DOHH2 (cell line): ENCODE results near the gene HMX3.

Source experiments
- H3F3A ChIP-seq: fragments of 200-600 bp; sonication (generic), shearing (Covaris generic); 2 replicates; pipeline ENCODE4 v1.6.0; 2016; ENCODE audit warnings: antibody characterized with exemption, mild to moderate bottlenecking; ENCODE audit not compliant: control insufficient read depth, insufficient read depth
- H3K27ac ChIP-seq: fragments of 200-600 bp; sonication (generic); 2 replicates; pipeline ENCODE4 v1.5.1; 2014; ENCODE audit warnings: low read depth, mild to moderate bottlenecking, low read length, moderate library complexity
- H3K27me3 ChIP-seq: fragments of 200-600 bp; sonication (generic); 2 replicates; pipeline ENCODE4 v1.6.1; 2014; ENCODE audit warnings: mild to moderate bottlenecking, low read length, mixed read lengths; ENCODE audit not compliant: control insufficient read depth
- H3K36me3 ChIP-seq: fragments of 200-600 bp; sonication (generic); 2 replicates; pipeline ENCODE4 v1.6.1; 2014; ENCODE audit warnings: mild to moderate bottlenecking, low read length, moderate library complexity, mixed read lengths; ENCODE audit not compliant: control insufficient read depth
- H3K4me1 ChIP-seq: fragments of 200-600 bp; sonication (generic); 2 replicates; pipeline ENCODE4 v1.6.1; 2014; ENCODE audit warnings: mild to moderate bottlenecking, low read length, mixed read lengths; ENCODE audit not compliant: control insufficient read depth
- H3K4me2 ChIP-seq: fragments of 200-600 bp; sonication (generic); 2 replicates; pipeline ENCODE4 v1.6.0; 2014; ENCODE audit warnings: mild to moderate bottlenecking, low read length, moderate library complexity
- H3K4me3 ChIP-seq: fragments of 200-600 bp; sonication (generic); 2 replicates; pipeline ENCODE4 v1.5.1; 2014; ENCODE audit warnings: mild to moderate bottlenecking, low read length, mixed read lengths
- H3K79me2 ChIP-seq: fragments of 200-600 bp; sonication (generic); 2 replicates; pipeline ENCODE4 v1.6.1; 2014; ENCODE audit warnings: mild to moderate bottlenecking, low read length, mixed read lengths; ENCODE audit not compliant: control insufficient read depth
- H3K9me2 ChIP-seq: fragments of 200-600 bp; sonication (generic); replicated peaks from 2 replicates; pipeline ENCODE4 v1.6.1; 2014; ENCODE audit warnings: mild to moderate bottlenecking, low read length, mixed read lengths; ENCODE audit not compliant: control insufficient read depth
- H3K9me3 ChIP-seq: fragments of 200-600 bp; sonication (generic); 2 replicates; pipeline ENCODE4 v1.6.1; 2014; ENCODE audit warnings: antibody characterized with exemption, low read length, mixed read lengths; ENCODE audit not compliant: control insufficient read depth, insufficient read depth
- H4K20me1 ChIP-seq: fragments of 200-600 bp; sonication (generic); 2 replicates; pipeline ENCODE4 v1.6.0; 2014; ENCODE audit warnings: low read depth, mild to moderate bottlenecking, antibody characterized with exemption, low read length, moderate library complexity; ENCODE audit not compliant: control insufficient read depth, insufficient read depth
- EZH2phosphoT487 ChIP-seq: fragments of 200-600 bp; sonication (generic); IDR thresholded peaks from 2 replicates; pipeline ENCODE4 v1.6.1; 2017; ENCODE audit warnings: borderline replicate concordance, mild to moderate bottlenecking, antibody characterized with exemption, low read length, moderate library complexity, mixed read lengths
- TF ChIP-seq, protein P1 (sequence below): fragments of 200-600 bp; sonication (generic); IDR thresholded peaks from one replicate; pipeline ENCODE4 v1.5.1; 2014; ENCODE audit warnings: antibody characterized with exemption, mild to moderate bottlenecking, low read depth, low read length; ENCODE audit not compliant: poor library complexity, severe bottlenecking

Gene HMX3

DNA sequence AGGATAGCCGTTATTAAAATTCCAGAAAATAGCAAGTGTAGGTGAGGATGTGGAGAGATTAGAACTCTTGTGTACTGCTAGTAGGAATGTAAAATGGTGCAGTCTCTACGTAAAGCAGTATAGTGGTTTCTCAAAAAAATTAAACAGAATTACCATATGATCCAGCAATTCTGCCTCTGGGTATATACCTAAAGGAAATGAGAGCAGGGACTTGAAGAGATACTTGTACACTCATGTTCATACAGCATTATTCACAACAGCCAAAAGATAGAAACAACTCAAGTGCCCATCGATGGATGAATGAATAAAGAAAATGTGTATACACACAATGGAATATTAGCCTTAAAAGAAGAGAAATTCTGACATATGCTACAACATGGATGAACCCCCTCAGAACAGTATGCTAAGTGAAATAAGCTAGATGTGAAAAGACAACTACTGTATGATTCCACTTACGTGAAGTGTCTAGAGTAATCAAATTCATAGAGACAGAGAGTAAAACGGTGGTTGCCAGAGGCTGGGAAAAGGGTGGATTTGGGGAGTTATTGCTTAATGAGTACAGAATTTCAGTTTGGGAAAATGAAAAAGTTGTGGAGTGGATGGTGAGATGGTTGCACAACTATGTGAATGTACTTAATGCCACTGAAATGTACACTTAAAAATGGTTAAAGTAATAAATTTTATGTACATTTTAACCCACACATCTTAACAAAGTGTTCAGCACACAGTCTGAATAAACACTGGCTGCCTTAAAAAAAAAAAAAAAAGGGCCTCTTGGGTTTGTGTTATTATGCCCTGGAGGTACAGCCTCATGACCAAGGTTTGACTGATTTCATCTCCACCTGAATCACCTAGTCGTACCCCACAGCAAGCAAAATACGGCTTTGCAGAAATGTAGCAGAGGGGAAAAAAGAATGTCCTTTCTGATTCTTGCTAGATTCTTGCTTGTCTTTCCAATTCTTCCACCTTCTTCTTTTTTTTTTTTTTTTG is 44.6 kb downstream of the HMX3 start:
- Histone ChIP-seq H3K4me1 (no peaks in the 10 kb centered on the region), H3K9me2 (no peaks in the 10 kb centered on the region), H3K79me2 (no peaks in the 10 kb centered on the region), H3K9me3 (no peaks in the 10 kb centered on the region; the same call in 1 of the 2 replicates), H3F3A (0 out of 2 replicates have a peak, but pooled peaks cover 4% of the 10 kb centered on the region), H3K27ac (no peak overlapping the region), H4K20me1 (no peaks in the 10 kb centered on the region), H3K27me3 (no peaks in the 10 kb centered on the region), H3K4me3 (no peak overlapping the region), H3K4me2 (no peak overlapping the region), H3K36me3 (peaks cover 21% of the 10 kb centered on the region)
- TF ChIP-seq, protein P1, sequence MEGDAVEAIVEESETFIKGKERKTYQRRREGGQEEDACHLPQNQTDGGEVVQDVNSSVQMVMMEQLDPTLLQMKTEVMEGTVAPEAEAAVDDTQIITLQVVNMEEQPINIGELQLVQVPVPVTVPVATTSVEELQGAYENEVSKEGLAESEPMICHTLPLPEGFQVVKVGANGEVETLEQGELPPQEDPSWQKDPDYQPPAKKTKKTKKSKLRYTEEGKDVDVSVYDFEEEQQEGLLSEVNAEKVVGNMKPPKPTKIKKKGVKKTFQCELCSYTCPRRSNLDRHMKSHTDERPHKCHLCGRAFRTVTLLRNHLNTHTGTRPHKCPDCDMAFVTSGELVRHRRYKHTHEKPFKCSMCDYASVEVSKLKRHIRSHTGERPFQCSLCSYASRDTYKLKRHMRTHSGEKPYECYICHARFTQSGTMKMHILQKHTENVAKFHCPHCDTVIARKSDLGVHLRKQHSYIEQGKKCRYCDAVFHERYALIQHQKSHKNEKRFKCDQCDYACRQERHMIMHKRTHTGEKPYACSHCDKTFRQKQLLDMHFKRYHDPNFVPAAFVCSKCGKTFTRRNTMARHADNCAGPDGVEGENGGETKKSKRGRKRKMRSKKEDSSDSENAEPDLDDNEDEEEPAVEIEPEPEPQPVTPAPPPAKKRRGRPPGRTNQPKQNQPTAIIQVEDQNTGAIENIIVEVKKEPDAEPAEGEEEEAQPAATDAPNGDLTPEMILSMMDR, result no peak
- no peak for TF ChIP-seq EZH2phosphoT487

DNA sequence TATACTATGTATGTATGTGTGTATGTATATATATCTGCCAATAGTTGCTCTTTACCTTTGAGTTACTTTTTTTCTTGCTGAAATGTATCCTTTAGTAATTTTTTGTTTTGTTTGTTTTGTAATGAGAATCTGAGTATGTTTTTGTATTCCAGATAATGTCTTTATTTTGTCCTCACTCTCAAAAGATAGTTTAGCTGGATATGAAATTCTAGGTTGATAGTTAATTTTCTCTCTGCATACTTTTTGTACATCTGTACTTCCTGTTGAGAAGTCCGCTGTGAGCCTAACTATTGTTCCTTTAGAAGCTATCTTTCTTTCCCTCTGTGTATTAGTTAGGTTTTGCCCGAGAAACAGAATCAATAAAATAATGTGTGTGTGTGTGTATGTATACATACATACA is 48.0 kb downstream of the HMX3 start:
- Histone ChIP-seq H3K4me2 (no peak overlapping the region), H3F3A (0 out of 2 replicates have a peak, but pooled peaks cover 4% of the 10 kb centered on the region), H3K9me2 (no peaks in the 10 kb centered on the region), H4K20me1 (no peaks in the 10 kb centered on the region), H3K27ac (no peak overlapping the region), H3K4me3 (no peak overlapping the region), H3K4me1 (no peaks in the 10 kb centered on the region), H3K79me2 (no peaks in the 10 kb centered on the region), H3K9me3 (peaks cover 3% of the 10 kb centered on the region; the same call in 1 of the 2 replicates), H3K36me3 (0 out of 2 replicates have a peak, but pooled peaks cover 2% of the 10 kb centered on the region), H3K27me3 (no peaks in the 10 kb centered on the region)
- no peak for TF ChIP-seq EZH2phosphoT487
- TF ChIP-seq, protein P1, result no peak

GRCh38 chr10:123187781-123188180 is 52.0 kb downstream of the HMX3 start:
- no peaks in the 10 kb centered on the region for H3K9me2 ChIP-seq
- no peaks in the 10 kb centered on the region for H3K27me3 ChIP-seq
- H4K20me1 ChIP-seq, result no peaks in the 10 kb centered on the region
- H3K36me3 ChIP-seq, result 0 out of 2 replicates have a peak, but pooled peaks cover 2% of the 10 kb centered on the region
- H3K27ac ChIP-seq, result no peak overlapping the region
- no peak for TF ChIP-seq EZH2phosphoT487
- TF ChIP-seq, protein P1, result no peak
- H3F3A ChIP-seq, result no peaks in the 10 kb centered on the region
- H3K4me3 ChIP-seq, result no peak overlapping the region
- peaks cover 3% of the 10 kb centered on the region; the same call in 1 of the 2 replicates for H3K9me3 ChIP-seq
- H3K4me2 ChIP-seq, result no peak overlapping the region
- H3K4me1 ChIP-seq, result no peaks in the 10 kb centered on the region
- no peaks in the 10 kb centered on the region for H3K79me2 ChIP-seq
